ENCODE results near the gene HP. TPM values are rescaled to one million over a fixed set of nuclear protein-coding genes. Genes with fewer than 3 reads are reported as not detected.

The HP gene
- total and polyA plus RNA-seq, 2 of the 4 experiments (the other 2 are of a cell fraction), result not detected

DNA sequence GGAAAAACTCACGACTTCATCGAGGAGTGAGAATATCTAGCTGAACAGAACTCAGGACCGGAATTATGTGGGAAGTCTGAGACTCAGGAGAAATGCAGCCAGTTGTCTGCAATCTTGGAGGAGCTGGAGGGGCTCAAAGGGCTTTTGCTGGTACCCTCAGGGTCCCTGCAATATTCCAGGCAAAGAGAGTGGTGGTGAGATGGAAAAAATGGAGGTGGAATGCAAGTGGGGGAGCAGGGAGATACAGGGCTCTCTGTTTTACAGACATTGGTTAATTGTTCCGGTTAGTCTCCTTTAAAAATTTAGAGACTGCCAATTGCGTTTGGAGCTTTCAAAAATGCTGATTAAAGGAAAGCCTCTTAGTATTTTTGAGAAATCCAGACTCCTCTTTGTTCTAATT is 18.2 kb upstream of the HP start:
- in situ Hi-C loops (cut with MboI; ENCODE audit: low sequenced_read_pairs), result no loop called here
- H2BK120ac ChIP-seq (ENCODE audit: low read depth, low read length), result no peak overlapping the region
- ChIA-PET CTCF (no interaction called here), POLR2A (ENCODE audit: unreplicated experiment) (no interaction called here)
- no peak overlapping the region for H4K5ac ChIP-seq (ENCODE audit: low read depth, low read length)
- H3K9me3 ChIP-seq (ENCODE audit: control insufficient read depth, insufficient read depth, low read length), result no peaks in the 10 kb centered on the region
- H3K4ac ChIP-seq (ENCODE audit: low read depth, low read length), result no peak overlapping the region
- H3K23ac ChIP-seq (ENCODE audit: low read depth, low read length), result no peak overlapping the region
- no peak overlapping the region for H2AK5ac ChIP-seq (ENCODE audit: low read depth, low read length)
- ATAC-seq (ENCODE audit: low read depth) (no peak), DNase-seq (no peak)
- H4K91ac ChIP-seq (ENCODE audit: insufficient read depth, low read depth, low read length), result no peak overlapping the region
- no peak for TF ChIP-seq RAD21 (IDR thresholded peaks at IDR 0.05; ENCODE audit: low read length)
- TF ChIP-seq CHD1 (IDR thresholded peaks at IDR 0.05; ENCODE audit: low read depth, low read length), result no peak
- no peak for TF ChIP-seq RFX5 (IDR thresholded peaks at IDR 0.05; ENCODE audit: low read depth, low read length)
- H3K14ac ChIP-seq (replicated peaks; ENCODE audit: low read depth, low read length), result no peak overlapping the region
- H3K4me2 ChIP-seq (ENCODE audit: low read depth, low read length), result no peak overlapping the region
- H3K9me1 ChIP-seq (ENCODE audit: insufficient read depth, low read length), result no peaks in the 10 kb centered on the region
- no peak overlapping the region for H2BK5ac ChIP-seq (ENCODE audit: low read depth, low read length, poor library complexity, severe bottlenecking)
- H3K79me1 ChIP-seq (ENCODE audit: low read depth in 1 of 2, low read length in 2 of 2), result no peaks in the 10 kb centered on the region
- no peak overlapping the region for H3K4me3 ChIP-seq (ENCODE audit: insufficient read depth, low read depth, low read length)
- H2AK9ac ChIP-seq (replicated peaks; ENCODE audit: low read depth, low read length, poor library complexity), result no peak overlapping the region
- no peak overlapping the region for H3K56ac ChIP-seq (ENCODE audit: extremely low read depth, insufficient read depth, low read length)
- H3K27ac ChIP-seq (ENCODE audit: insufficient read depth, low read length), result no peak overlapping the region
- H2AFZ ChIP-seq (replicated peaks; ENCODE audit: low read length, poor library complexity), result no peak overlapping the region
- H2BK15ac ChIP-seq (ENCODE audit: low read depth, low read length), result no peak overlapping the region
- no peaks in the 10 kb centered on the region for H4K20me1 ChIP-seq (ENCODE audit: insufficient read depth, low read length)
- dilution Hi-C loops (cut with HindIII; ENCODE audit: low sequenced_read_pairs, unreplicated experiment), result no loop called here
- H3K36me3 ChIP-seq (ENCODE audit: control insufficient read depth, insufficient read depth, low read length), result no peaks in the 10 kb centered on the region
- BruUV-seq (replicated peaks), result no TSS peak
- 88% methylated on average over 3 of the region's 5 CpGs; no CpG with 5 or more reads in 1 of the 2 experiments for WGBS, 2 experiments (ENCODE audit: extremely low coverage in 2 of 2, insufficient read length in 1 of 2)
- intact Hi-C loops (cut with micrococcal nuclease), result loop anchor here (10.0 kb wide), 1 partner anchor 59 kb away; the partner anchor contains the start of genes DHX38 and TXNL4B
- no peak overlapping the region for H3K18ac ChIP-seq (ENCODE audit: low read depth, low read length)
- no peak overlapping the region for H3K9ac ChIP-seq (ENCODE audit: low read depth, low read length)
- no peak overlapping the region for H4K8ac ChIP-seq (ENCODE audit: low read depth in 2 of 2, low read length in 2 of 2)
- H3K27me3 ChIP-seq (ENCODE audit: control insufficient read depth, insufficient read depth, low read length), result no peaks in the 10 kb centered on the region; the same call in 1 of the 2 replicates
- no peak overlapping the region for H2BK20ac ChIP-seq (ENCODE audit: low read depth, low read length)
- H3K4me1 ChIP-seq (ENCODE audit: control insufficient read depth, insufficient read depth, low read length), result no peaks in the 10 kb centered on the region

Data from IMR-90 (cell line).